SK-N-SH (cell line): Measurements from ENCODE around the gene EPB41L3. TPM values are rescaled to one million over a fixed set of nuclear protein-coding genes. Genes with fewer than 3 reads are reported as not detected.

Experiments used
- CTCF ChIA-PET: fragments of 300-600, 350-600 bp; formaldehyde crosslinking; extraction: SDS; loops from one replicate; lab custom pipeline; 2021; lab: Yijun Ruan, JAX
- POLR2A ChIA-PET: fragments of 350-600 bp; sonication (Branson Sonifier 250); formaldehyde crosslinking; extraction: SDS; loops from one replicate; lab custom pipeline; 2020; ENCODE audit warnings: antibody characterized with exemption, inconsistent platforms; lab: Yijun Ruan, JAX
- DNase-seq: peaks from one replicate; pipeline ENCODE4 v3.0.0; 2012
- H2AFZ ChIP-seq: fragments of 200-600 bp; sonication (generic); 2 replicates; pipeline ENCODE4 v1.8.1; 2016; ENCODE audit warnings: antibody characterized with exemption, mild to moderate bottlenecking, low read depth
- H3F3A ChIP-seq: fragments of 200-600 bp; sonication (generic); replicated peaks from 2 replicates; pipeline ENCODE3; 2016; ENCODE audit warnings: antibody characterized with exemption, mild to moderate bottlenecking; ENCODE audit not compliant: insufficient read depth
- H3K27ac ChIP-seq, 2 experiments: fragments of 200-500 bp in 1 of 2; fragments of 200-600 bp in 1 of 2; sonication (Bioruptor generic) in 1 of 2; sonication (generic), shearing (Covaris generic) in 1 of 2; 2 replicates each; pipeline versions ENCODE4 v1.5.1 to v1.6.1; 2014 to 2016; ENCODE audit warnings: low read depth in 2 of 2, inconsistent platforms in 1 of 2, low read length in 1 of 2, mild to moderate bottlenecking in 1 of 2, mixed read lengths in 1 of 2
- H3K27me3 ChIP-seq: fragments of 200-600 bp; sonication (generic), shearing (Covaris generic); 2 replicates; pipeline ENCODE4 v1.6.1; 2016; ENCODE audit warnings: mixed run types; ENCODE audit not compliant: insufficient read depth
- H3K36me3 ChIP-seq, 2 experiments: fragments of 200-500 bp in 1 of 2; fragments of 200-600 bp in 1 of 2; sonication (Bioruptor generic) in 1 of 2; sonication (generic) in 1 of 2; replicated peaks in 1 of 2; 2 replicates each; pipeline versions ENCODE3 to v1.5.1; 2014 to 2016; ENCODE audit warnings: low read length in 1 of 2, mild to moderate bottlenecking in 1 of 2; ENCODE audit not compliant: insufficient read depth in 2 of 2, control insufficient read depth in 1 of 2
- H3K4me1 ChIP-seq, 2 experiments: fragments of 200-500 bp in 1 of 2; fragments of 200-600 bp in 1 of 2; sonication (Bioruptor generic) in 1 of 2; sonication (generic), shearing (Covaris generic) in 1 of 2; 2 replicates each; pipeline versions ENCODE4 v1.5.1 to v1.6.1; 2014 to 2016; ENCODE audit warnings: low read depth in 1 of 2, low read length in 1 of 2, mixed run types in 1 of 2; ENCODE audit not compliant: insufficient read depth in 2 of 2, control insufficient read depth in 1 of 2
- H3K4me2 ChIP-seq: fragments of 200-600 bp; sonication (generic), shearing (Covaris generic); 2 replicates; pipeline ENCODE4 v1.6.1; 2017; ENCODE audit warnings: mixed run types
- H3K4me3 ChIP-seq, 2 experiments: fragments of 200-500 bp in 1 of 2; fragments of 200-600 bp in 1 of 2; sonication (Bioruptor generic) in 1 of 2; sonication (generic), shearing (Covaris generic) in 1 of 2; 2 replicates each; pipeline versions ENCODE4 v1.5.1 to v1.8.1; 2014 to 2016; ENCODE audit warnings: low read depth in 2 of 2, inconsistent platforms in 1 of 2, low read length in 1 of 2, mild to moderate bottlenecking in 1 of 2, mixed read lengths in 1 of 2, moderate library complexity in 1 of 2
- H3K79me2 ChIP-seq: fragments of 200-600 bp; sonication (generic); 2 replicates; pipeline ENCODE4 v1.8.1; 2017; ENCODE audit warnings: mild to moderate bottlenecking; ENCODE audit not compliant: insufficient read depth
- H3K9ac ChIP-seq: fragments of 200-600 bp; sonication (generic); 2 replicates; pipeline ENCODE4 v1.6.1; 2017; ENCODE audit warnings: mixed run types
- H3K9me2 ChIP-seq: fragments of 200-600 bp; sonication (generic); 2 replicates; pipeline ENCODE4 v1.6.1; 2017; ENCODE audit warnings: mixed run types
- H3K9me3 ChIP-seq: fragments of 200-600 bp; sonication (generic); 2 replicates; pipeline ENCODE4 v1.6.1; 2017; ENCODE audit warnings: mixed run types, mild to moderate bottlenecking, moderate library complexity
- H4K20me1 ChIP-seq: fragments of 200-600 bp; sonication (generic); 2 replicates; pipeline ENCODE4 v1.6.1; 2017; ENCODE audit warnings: mild to moderate bottlenecking, mixed run types; ENCODE audit not compliant: insufficient read depth
- CTCF ChIP-seq: fragments of 200-600 bp; sonication (generic); IDR thresholded peaks from 2 replicates; pipeline ENCODE4 v1.6.1; 2017; ENCODE audit warnings: antibody characterized with exemption, mild to moderate bottlenecking, moderate library complexity
- ELF1 ChIP-seq: IDR thresholded peaks from 2 replicates; pipeline ENCODE4 v1.4.0; 2012
- EZH2phosphoT487 ChIP-seq: fragments of 200-600 bp; sonication (generic); IDR thresholded peaks from 2 replicates; pipeline ENCODE4 v1.6.1; 2017; ENCODE audit warnings: low read depth, mixed run types, mild to moderate bottlenecking, antibody characterized with exemption, moderate library complexity, borderline replicate concordance
- FOSL2 ChIP-seq: IDR thresholded peaks from 2 replicates; pipeline ENCODE4 v1.4.0; 2012; ENCODE audit warnings: low read depth, mild to moderate bottlenecking, moderate library complexity, borderline replicate concordance
- GABPA ChIP-seq: IDR thresholded peaks from 2 replicates; pipeline ENCODE4 v1.4.0; 2012; ENCODE audit warnings: low read depth, mild to moderate bottlenecking
- GATA2 ChIP-seq: sonication (generic); formaldehyde crosslinking; IDR thresholded peaks from 2 replicates; pipeline ENCODE4 v1.5.0; 2020; ENCODE audit warnings: mild to moderate bottlenecking, missing genetic modification reagents
- MAX ChIP-seq: IDR thresholded peaks from 2 replicates; pipeline ENCODE4 v1.4.0; 2012; ENCODE audit warnings: low read depth
- MEF2A ChIP-seq: IDR thresholded peaks from 2 replicates; pipeline ENCODE4 v1.4.0; 2012; ENCODE audit warnings: low read depth, borderline replicate concordance
- MXI1 ChIP-seq: IDR thresholded peaks from 2 replicates; pipeline ENCODE4 v1.6.1; 2012; ENCODE audit warnings: mild to moderate bottlenecking, low read depth, low read length, improper control_type of control experiment
- NRF1 ChIP-seq: IDR thresholded peaks from 2 replicates; pipeline ENCODE4 v1.6.1; 2012; ENCODE audit warnings: low read depth, mild to moderate bottlenecking, low read length
- PBX3 ChIP-seq: IDR thresholded peaks from 2 replicates; pipeline ENCODE4; 2012
- POLR2AphosphoS5 ChIP-seq: IDR thresholded peaks from 2 replicates; pipeline ENCODE4 v1.6.1; 2012; ENCODE audit warnings: low read depth, low read length
- RAD21 ChIP-seq: IDR thresholded peaks from 2 replicates; pipeline ENCODE4 v1.6.1; 2012; ENCODE audit warnings: mild to moderate bottlenecking, low read length
- RCOR1 ChIP-seq: fragments of 150-350 bp; IDR thresholded peaks from 2 replicates; pipeline ENCODE4 v1.6.1; 2017; ENCODE audit warnings: antibody characterized with exemption, low read length
- REST ChIP-seq: IDR thresholded peaks from 2 replicates; pipeline ENCODE4 v1.6.1; 2012; ENCODE audit warnings: mild to moderate bottlenecking, low read depth, low read length, moderate library complexity
- SIN3A ChIP-seq: IDR thresholded peaks from 2 replicates; pipeline ENCODE4 v1.6.1; 2012; ENCODE audit warnings: low read depth, mild to moderate bottlenecking, low read length, moderate library complexity, borderline replicate concordance
- TAF1 ChIP-seq: IDR thresholded peaks from 2 replicates; pipeline ENCODE4 v1.6.1; 2012; ENCODE audit warnings: low read depth, mild to moderate bottlenecking, low read length, moderate library complexity, borderline replicate concordance
- TCF12 ChIP-seq: IDR thresholded peaks from 2 replicates; pipeline ENCODE4 v1.4.0; 2012
- USF2 ChIP-seq: fragments of 150-350 bp; IDR thresholded peaks from 2 replicates; pipeline ENCODE4 v1.6.1; 2017; ENCODE audit warnings: antibody characterized with exemption, low read length, low read depth, borderline replicate concordance
- YY1 ChIP-seq: IDR thresholded peaks from 2 replicates; pipeline ENCODE4 v1.4.0; 2012; ENCODE audit warnings: low read depth, mild to moderate bottlenecking
- WGBS: methylation state at CpG from one replicate; pipeline ENCODE4 v1.1.6; 2017; ENCODE audit warnings: low lambda C conversion rate; 5-methylcytosine and 5-hydroxymethylcytosine counted together
- polyA plus RNA-seq, 3 experiments: library from polyadenylated mRNA; depleted of rRNA; stranded (reverse); fragments of >200 nt; gene quantifications; 2 replicates each; pipeline ENCODE4 v1.2.3, GENCODE V29; 2012

The EPB41L3 gene
- polyA plus RNA-seq, 1 of the 3 experiments (the other 2 are of a cell fraction) = 0.15 TPM

- no peak for DNase-seq
- no peak overlapping the region for H3K4me2 ChIP-seq
- TF ChIP-seq GABPA (no peak), CTCF (no peak), YY1 (no peak), RAD21 (no peak), MEF2A (no peak), SIN3A (no peak), NRF1 (no peak), GATA2 (CRISPR knock-in tag) (no peak), REST (no peak), EZH2phosphoT487 (no peak), FOSL2 (no peak), TCF12 (no peak), ELF1 (no peak), POLR2AphosphoS5 (no peak), MAX (no peak), RCOR1 (no peak), TAF1 (no peak), MXI1 (no peak), PBX3 (no peak), USF2 (no peak)
- no peaks in the 10 kb centered on the region for H3K9me2 ChIP-seq
- H3K27ac ChIP-seq = no peak overlapping the region
- no peaks in the 10 kb centered on the region for H4K20me1 ChIP-seq
- no peaks in the 10 kb centered on the region for H3K36me3 ChIP-seq
- no peaks in the 10 kb centered on the region for H3F3A ChIP-seq
- CTCF ChIA-PET = no interaction called here
- POLR2A ChIA-PET = no interaction called here
- H3K4me1 ChIP-seq = no peaks in the 10 kb centered on the region
- H3K27me3 ChIP-seq = no peaks in the 10 kb centered on the region
- H2AFZ ChIP-seq = no peak overlapping the region
- no peaks in the 10 kb centered on the region for H3K9me3 ChIP-seq
- no peak overlapping the region for H3K4me3 ChIP-seq
- H3K79me2 ChIP-seq = no peaks in the 10 kb centered on the region
- 0% methylated on average over 3 of the region's 3 CpGs for WGBS
- no peak overlapping the region for H3K9ac ChIP-seq
Observed at GRCh38 chr18:5568416-5568815, 24.6 kb upstream of the EPB41L3 start.
